ENCODE measurements around the gene KRTAP10-3. TPM values are rescaled to one million over a fixed set of nuclear protein-coding genes. Genes with fewer than 3 reads are reported as not detected.

The KRTAP10-3 gene
- total and polyA plus RNA-seq, 9 of the 15 experiments (the other 6 are each of a cell fraction or from before 2014, with no cell fraction given): not detected

DNA sequence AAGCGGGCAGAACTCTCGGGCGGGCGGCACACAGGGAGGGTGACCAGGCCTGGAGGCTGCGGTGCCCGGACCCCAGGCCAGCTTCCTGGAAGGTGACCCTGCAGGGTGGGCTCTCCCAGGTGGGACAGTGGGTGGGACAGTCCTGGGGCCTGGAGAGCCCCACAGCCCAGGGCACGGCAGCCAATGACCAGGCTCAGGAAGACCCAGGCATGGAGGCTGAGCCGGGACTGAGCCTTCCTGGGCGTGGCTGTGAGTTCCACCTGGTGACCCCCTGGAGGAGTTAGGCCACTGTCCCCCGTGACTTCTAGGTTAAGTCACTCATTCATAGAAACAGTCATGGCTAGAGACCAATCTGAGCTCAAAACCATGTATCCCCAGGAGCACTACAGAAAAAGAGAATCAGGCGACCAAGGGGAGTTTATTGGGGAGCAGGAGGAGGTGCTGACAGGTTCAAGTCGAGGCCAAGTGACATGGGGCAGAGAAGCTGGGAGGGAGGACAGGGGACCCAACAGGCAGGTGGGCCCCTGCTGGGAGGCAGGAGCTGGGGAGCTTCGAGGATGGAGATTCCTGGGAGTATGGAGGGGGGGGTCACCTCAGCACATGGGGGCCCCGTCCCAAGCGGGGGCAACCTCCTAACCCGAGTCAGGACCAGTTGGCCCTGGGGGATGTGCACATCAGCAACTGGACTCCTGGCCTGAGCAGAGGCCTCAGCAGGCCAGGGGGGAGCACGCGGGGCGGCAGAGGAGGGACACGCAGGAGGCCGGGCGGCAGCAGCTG lies 20.6 kb upstream of the KRTAP10-3 start:
- intact Hi-C loops (cut with micrococcal nuclease): no loop called here
- no peak for TF ChIP-seq EP400 (IDR thresholded peaks at IDR 0.05)
- no peak for TF ChIP-seq ZNF766 (CRISPR knock-in tag; conservative IDR thresholded peaks at IDR 0.05)
- no peak for TF ChIP-seq HNRNPH1 (optimal IDR thresholded peaks at IDR 0.05; ENCODE audit: low read depth, low read length)
- TF ChIP-seq, protein P1, sequence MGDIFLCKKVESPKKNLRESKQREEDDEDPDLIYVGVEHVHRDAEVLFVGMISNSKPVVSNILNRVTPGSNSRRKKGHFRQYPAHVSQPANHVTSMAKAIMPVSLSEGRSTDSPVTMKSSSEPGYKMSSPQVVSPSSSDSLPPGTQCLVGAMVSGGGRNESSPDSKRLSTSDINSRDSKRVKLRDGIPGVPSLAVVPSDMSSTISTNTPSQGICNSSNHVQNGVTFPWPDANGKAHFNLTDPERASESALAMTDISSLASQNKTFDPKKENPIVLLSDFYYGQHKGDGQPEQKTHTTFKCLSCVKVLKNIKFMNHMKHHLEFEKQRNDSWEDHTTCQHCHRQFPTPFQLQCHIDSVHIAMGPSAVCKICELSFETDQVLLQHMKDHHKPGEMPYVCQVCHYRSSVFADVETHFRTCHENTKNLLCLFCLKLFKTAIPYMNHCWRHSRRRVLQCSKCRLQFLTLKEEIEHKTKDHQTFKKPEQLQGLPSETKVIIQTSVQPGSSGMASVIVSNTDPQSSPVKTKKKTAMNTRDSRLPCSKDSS (IDR thresholded peaks at IDR 0.05; ENCODE audit: low read depth, partially characterized antibody): no peak
- no peak for TF ChIP-seq XRCC5 (IDR thresholded peaks at IDR 0.05; ENCODE audit: low read depth, low read length)
- no peak for TF ChIP-seq PML (IDR thresholded peaks at IDR 0.05; ENCODE audit: low read length)
- TF ChIP-seq, protein P2, sequence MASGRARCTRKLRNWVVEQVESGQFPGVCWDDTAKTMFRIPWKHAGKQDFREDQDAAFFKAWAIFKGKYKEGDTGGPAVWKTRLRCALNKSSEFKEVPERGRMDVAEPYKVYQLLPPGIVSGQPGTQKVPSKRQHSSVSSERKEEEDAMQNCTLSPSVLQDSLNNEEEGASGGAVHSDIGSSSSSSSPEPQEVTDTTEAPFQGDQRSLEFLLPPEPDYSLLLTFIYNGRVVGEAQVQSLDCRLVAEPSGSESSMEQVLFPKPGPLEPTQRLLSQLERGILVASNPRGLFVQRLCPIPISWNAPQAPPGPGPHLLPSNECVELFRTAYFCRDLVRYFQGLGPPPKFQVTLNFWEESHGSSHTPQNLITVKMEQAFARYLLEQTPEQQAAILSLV (tag; IDR thresholded peaks at IDR 0.05): no peak
- TF ChIP-seq EGR1 (conservative IDR thresholded peaks at IDR 0.05): no peak
- TF ChIP-seq CHD1 (IDR thresholded peaks at IDR 0.05; ENCODE audit: low read length): no peak
- TF ChIP-seq, protein P3, sequence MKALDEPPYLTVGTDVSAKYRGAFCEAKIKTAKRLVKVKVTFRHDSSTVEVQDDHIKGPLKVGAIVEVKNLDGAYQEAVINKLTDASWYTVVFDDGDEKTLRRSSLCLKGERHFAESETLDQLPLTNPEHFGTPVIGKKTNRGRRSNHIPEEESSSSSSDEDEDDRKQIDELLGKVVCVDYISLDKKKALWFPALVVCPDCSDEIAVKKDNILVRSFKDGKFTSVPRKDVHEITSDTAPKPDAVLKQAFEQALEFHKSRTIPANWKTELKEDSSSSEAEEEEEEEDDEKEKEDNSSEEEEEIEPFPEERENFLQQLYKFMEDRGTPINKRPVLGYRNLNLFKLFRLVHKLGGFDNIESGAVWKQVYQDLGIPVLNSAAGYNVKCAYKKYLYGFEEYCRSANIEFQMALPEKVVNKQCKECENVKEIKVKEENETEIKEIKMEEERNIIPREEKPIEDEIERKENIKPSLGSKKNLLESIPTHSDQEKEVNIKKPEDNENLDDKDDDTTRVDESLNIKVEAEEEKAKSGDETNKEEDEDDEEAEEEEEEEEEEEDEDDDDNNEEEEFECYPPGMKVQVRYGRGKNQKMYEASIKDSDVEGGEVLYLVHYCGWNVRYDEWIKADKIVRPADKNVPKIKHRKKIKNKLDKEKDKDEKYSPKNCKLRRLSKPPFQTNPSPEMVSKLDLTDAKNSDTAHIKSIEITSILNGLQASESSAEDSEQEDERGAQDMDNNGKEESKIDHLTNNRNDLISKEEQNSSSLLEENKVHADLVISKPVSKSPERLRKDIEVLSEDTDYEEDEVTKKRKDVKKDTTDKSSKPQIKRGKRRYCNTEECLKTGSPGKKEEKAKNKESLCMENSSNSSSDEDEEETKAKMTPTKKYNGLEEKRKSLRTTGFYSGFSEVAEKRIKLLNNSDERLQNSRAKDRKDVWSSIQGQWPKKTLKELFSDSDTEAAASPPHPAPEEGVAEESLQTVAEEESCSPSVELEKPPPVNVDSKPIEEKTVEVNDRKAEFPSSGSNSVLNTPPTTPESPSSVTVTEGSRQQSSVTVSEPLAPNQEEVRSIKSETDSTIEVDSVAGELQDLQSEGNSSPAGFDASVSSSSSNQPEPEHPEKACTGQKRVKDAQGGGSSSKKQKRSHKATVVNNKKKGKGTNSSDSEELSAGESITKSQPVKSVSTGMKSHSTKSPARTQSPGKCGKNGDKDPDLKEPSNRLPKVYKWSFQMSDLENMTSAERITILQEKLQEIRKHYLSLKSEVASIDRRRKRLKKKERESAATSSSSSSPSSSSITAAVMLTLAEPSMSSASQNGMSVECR (CRISPR knock-in tag; IDR thresholded peaks at IDR 0.05): no peak
- TF ChIP-seq RUNX1 (IDR thresholded peaks at IDR 0.05; ENCODE audit: low read depth): no peak
- TF ChIP-seq FOS (IDR thresholded peaks at IDR 0.05; ENCODE audit: extremely low read depth, insufficient read length): no peak
- no peak for TF ChIP-seq EWSR1 (IDR thresholded peaks at IDR 0.05; ENCODE audit: borderline replicate concordance, low read depth, partially characterized antibody)
- no peak for TF ChIP-seq ZNF316 (IDR thresholded peaks at IDR 0.05)
- no peak for TF ChIP-seq ZNF165 (CRISPR knock-in tag; IDR thresholded peaks at IDR 0.05; ENCODE audit: borderline replicate concordance)

More for the DNA sequence above, 20.6 kb upstream of the KRTAP10-3 start:
- in situ Hi-C loops (cut with MboI): no loop called here
- Histone ChIP-seq H3K79me2 (ENCODE audit: control insufficient read depth, insufficient read depth, low read length) (no peaks in the 10 kb centered on the region), H3K4me2 (ENCODE audit: insufficient read depth, low read length) (no peak overlapping the region), H3K36me3 (ENCODE audit: control insufficient read depth, insufficient read depth, low read length) (no peaks in the 10 kb centered on the region), H2AFZ (ENCODE audit: low read depth, low read length) (no peak overlapping the region), H3K9ac (ENCODE audit: insufficient read depth in 1 of 2, low read depth in 2 of 2, low read length in 2 of 2) (no peak overlapping the region), H3K27ac (ENCODE audit: extremely low read depth, low read depth, low read length) (no peak overlapping the region), H3K4me1 (replicated peaks in 1 of 2; ENCODE audit: control insufficient read depth in 2 of 2, insufficient read depth in 2 of 2, low read length in 2 of 2) (peaks cover 0 to 4% of the 10 kb centered on the region in 2 experiments; a peak in 2 of 5 replicates), H4K20me1 (replicated peaks; ENCODE audit: control insufficient read depth, insufficient read depth, low read length) (no peaks in the 10 kb centered on the region), H3K9me1 (ENCODE audit: control insufficient read depth, insufficient read depth, low read length) (no peaks in the 10 kb centered on the region), H3K27me3 (ENCODE audit: control insufficient read depth in 2 of 2, insufficient read depth in 2 of 2, low read length in 2 of 2) (peaks cover 0 to 27% of the 10 kb centered on the region in 2 experiments; a peak in 3 of 5 replicates), H3K9me3 (replicated peaks; ENCODE audit: control insufficient read depth, insufficient read depth, low read depth, low read length) (peaks cover 3% of the 10 kb centered on the region), H3K4me3 (no peak overlapping the region)
- no TSS peak for BruUV-seq (replicated peaks)
- DNase-seq (ENCODE audit: extremely low read depth in 1 of 4, low spot score in 3 of 4) (no peak), ATAC-seq (no peak), FAIRE-seq (no peak)
- ChIA-PET POLR2A (interaction anchor here (0.7 kb wide), 1 partner anchor 74 kb away, joined by 4 read pairs; no protein-coding TSS in a partner anchor), CTCF (ENCODE audit: low intra/inter-chr PET ratio) (no interaction called here)
- WGBS (ENCODE audit: insufficient coverage, low coverage, missing lambda C conversion rate): 2% methylated on average over 20 of the region's 22 CpGs
